Measurements from ENCODE around the gene SPAG8. TPM values are rescaled to one million over a fixed set of nuclear protein-coding genes. Genes with fewer than 3 reads are reported as not detected.

The SPAG8 gene
- total and polyA plus RNA-seq, 2 experiments from 2014 or later, result 0.45 TPM

DNA sequence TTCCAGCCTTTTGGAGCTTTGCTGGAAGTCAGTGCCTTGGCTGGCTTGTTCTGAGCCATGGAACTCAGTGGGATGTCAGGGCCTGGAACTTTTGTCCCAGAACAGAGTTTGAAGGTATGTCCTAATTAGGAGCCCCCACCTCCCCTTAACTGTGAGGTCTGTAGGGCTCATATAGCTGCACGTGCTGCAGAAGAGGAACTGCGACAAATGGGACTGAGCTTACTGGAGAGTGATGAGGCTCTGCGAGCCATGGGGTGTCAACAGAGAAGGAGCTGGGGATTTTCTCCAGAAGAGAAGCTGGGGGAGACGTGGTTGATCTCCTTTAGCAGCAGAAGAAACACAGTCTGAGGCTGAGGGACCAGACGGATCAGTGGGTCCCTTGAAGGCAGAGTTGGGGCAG, 27.9 kb upstream of the SPAG8 start (continued):
- TF ChIP-seq, protein P1, sequence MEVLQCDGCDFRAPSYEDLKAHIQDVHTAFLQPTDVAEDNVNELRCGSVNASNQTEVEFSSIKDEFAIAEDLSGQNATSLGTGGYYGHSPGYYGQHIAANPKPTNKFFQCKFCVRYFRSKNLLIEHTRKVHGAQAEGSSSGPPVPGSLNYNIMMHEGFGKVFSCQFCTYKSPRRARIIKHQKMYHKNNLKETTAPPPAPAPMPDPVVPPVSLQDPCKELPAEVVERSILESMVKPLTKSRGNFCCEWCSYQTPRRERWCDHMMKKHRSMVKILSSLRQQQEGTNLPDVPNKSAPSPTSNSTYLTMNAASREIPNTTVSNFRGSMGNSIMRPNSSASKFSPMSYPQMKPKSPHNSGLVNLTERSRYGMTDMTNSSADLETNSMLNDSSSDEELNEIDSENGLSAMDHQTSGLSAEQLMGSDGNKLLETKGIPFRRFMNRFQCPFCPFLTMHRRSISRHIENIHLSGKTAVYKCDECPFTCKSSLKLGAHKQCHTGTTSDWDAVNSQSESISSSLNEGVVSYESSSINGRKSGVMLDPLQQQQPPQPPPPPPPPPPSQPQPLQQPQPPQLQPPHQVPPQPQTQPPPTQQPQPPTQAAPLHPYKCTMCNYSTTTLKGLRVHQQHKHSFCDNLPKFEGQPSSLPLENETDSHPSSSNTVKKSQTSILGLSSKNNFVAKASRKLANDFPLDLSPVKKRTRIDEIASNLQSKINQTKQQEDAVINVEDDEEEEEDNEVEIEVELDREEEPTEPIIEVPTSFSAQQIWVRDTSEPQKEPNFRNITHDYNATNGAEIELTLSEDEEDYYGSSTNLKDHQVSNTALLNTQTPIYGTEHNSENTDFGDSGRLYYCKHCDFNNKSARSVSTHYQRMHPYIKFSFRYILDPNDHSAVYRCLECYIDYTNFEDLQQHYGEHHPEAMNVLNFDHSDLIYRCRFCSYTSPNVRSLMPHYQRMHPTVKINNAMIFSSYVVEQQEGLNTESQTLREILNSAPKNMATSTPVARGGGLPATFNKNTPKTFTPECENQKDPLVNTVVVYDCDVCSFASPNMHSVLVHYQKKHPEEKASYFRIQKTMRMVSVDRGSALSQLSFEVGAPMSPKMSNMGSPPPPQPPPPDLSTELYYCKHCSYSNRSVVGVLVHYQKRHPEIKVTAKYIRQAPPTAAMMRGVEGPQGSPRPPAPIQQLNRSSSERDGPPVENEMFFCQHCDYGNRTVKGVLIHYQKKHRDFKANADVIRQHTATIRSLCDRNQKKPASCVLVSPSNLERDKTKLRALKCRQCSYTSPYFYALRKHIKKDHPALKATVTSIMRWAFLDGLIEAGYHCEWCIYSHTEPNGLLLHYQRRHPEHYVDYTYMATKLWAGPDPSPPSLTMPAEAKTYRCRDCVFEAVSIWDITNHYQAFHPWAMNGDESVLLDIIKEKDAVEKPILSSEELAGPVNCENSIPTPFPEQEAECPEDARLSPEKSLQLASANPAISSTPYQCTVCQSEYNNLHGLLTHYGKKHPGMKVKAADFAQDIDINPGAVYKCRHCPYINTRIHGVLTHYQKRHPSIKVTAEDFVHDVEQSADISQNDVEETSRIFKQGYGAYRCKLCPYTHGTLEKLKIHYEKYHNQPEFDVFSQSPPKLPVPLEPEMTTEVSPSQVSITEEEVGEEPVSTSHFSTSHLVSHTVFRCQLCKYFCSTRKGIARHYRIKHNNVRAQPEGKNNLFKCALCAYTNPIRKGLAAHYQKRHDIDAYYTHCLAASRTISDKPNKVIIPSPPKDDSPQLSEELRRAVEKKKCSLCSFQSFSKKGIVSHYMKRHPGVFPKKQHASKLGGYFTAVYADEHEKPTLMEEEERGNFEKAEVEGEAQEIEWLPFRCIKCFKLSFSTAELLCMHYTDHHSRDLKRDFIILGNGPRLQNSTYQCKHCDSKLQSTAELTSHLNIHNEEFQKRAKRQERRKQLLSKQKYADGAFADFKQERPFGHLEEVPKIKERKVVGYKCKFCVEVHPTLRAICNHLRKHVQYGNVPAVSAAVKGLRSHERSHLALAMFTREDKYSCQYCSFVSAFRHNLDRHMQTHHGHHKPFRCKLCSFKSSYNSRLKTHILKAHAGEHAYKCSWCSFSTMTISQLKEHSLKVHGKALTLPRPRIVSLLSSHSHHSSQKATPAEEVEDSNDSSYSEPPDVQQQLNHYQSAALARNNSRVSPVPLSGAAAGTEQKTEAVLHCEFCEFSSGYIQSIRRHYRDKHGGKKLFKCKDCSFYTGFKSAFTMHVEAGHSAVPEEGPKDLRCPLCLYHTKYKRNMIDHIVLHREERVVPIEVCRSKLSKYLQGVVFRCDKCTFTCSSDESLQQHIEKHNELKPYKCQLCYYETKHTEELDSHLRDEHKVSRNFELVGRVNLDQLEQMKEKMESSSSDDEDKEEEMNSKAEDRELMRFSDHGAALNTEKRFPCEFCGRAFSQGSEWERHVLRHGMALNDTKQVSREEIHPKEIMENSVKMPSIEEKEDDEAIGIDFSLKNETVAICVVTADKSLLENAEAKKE (CRISPR knock-in tag; IDR thresholded peaks at IDR 0.05), result no peak
- TF ChIP-seq CREB1 (CRISPR knock-in tag; IDR thresholded peaks at IDR 0.05; ENCODE audit: low read depth), result no peak

DNA sequence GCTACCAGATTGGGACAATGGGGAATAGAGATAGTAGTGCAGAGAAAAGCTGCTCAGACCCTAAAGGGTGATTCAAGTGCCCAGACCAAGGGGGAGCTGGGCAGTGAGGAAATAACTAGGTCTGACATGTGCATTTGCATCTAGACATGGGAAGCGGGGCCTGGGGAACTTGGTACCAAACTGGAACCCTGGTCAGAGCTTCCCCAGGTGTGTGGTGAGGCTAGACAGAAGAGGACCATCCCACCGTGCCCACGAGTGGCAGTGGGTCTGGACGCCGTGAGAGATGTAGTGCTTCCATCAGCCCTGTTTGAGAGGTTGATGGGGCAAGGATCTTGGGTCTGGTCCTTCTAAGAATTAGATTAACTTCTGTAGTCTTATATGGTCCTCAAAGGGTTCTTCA, 24.5 kb upstream of the SPAG8 start:
- no peaks in the 10 kb centered on the region; the same call in 2 of the 3 replicates for H3K9me3 Mint-ChIP-seq
- H3K4me3 ChIP-seq, result no peak overlapping the region
- no peaks in the 10 kb centered on the region for H3F3A ChIP-seq (replicated peaks; ENCODE audit: low read depth)
- H3K4me1 ChIP-seq (ENCODE audit: insufficient read depth), result no peaks in the 10 kb centered on the region
- no peak overlapping the region for H3K4me2 ChIP-seq
- no peak overlapping the region for H3K4me3 Mint-ChIP-seq
- H3K9me2 ChIP-seq (ENCODE audit: insufficient read depth), result peaks cover 5% of the 10 kb centered on the region; the same call in 1 of the 2 replicates
- ATAC-seq, result no peak
- no peak for DNase-seq (ENCODE audit: low spot score)
- no peak overlapping the region for H2AFZ ChIP-seq
- no peaks in the 10 kb centered on the region for H3K79me2 ChIP-seq (replicated peaks; ENCODE audit: insufficient read depth)
- H3K27me3 ChIP-seq (ENCODE audit: insufficient read depth), result no peaks in the 10 kb centered on the region
- H4K20me1 ChIP-seq (replicated peaks; ENCODE audit: insufficient read depth), result no peaks in the 10 kb centered on the region; the same call in 1 of the 2 replicates
- H3K4me1 Mint-ChIP-seq, result peaks cover 21% of the 10 kb centered on the region
- H3K27ac Mint-ChIP-seq, result no peak overlapping the region
- H3K27ac ChIP-seq (ENCODE audit: low read depth), result no peak overlapping the region
- H3K36me3 Mint-ChIP-seq (ENCODE audit: low read depth), result no peaks in the 10 kb centered on the region
- peaks cover 10% of the 10 kb centered on the region for H3K27me3 Mint-ChIP-seq (ENCODE audit: insufficient read depth, low read depth, poor library complexity)
- H3K36me3 ChIP-seq (ENCODE audit: insufficient read depth), result no peaks in the 10 kb centered on the region
- TF ChIP-seq EZH2phosphoT487 (IDR thresholded peaks at IDR 0.05; ENCODE audit: unreplicated experiment) (no peak), NANOG (IDR thresholded peaks at IDR 0.05; ENCODE audit: borderline replicate concordance) (no peak), ZNF331 (CRISPR knock-in tag; IDR thresholded peaks at IDR 0.05; ENCODE audit: low read depth) (no peak), POLR2AphosphoS5 (IDR thresholded peaks at IDR 0.05; ENCODE audit: low read depth) (no peak), ZNF114 (CRISPR knock-in tag; IDR thresholded peaks at IDR 0.05) (no peak), JUNB (IDR thresholded peaks at IDR 0.05; ENCODE audit: unreplicated experiment) (no peak), CREB1 (CRISPR knock-in tag; IDR thresholded peaks at IDR 0.05; ENCODE audit: low read depth) (no peak), STAT1 (IDR thresholded peaks at IDR 0.05; ENCODE audit: unreplicated experiment) (no peak)
- TF ChIP-seq, protein P2, sequence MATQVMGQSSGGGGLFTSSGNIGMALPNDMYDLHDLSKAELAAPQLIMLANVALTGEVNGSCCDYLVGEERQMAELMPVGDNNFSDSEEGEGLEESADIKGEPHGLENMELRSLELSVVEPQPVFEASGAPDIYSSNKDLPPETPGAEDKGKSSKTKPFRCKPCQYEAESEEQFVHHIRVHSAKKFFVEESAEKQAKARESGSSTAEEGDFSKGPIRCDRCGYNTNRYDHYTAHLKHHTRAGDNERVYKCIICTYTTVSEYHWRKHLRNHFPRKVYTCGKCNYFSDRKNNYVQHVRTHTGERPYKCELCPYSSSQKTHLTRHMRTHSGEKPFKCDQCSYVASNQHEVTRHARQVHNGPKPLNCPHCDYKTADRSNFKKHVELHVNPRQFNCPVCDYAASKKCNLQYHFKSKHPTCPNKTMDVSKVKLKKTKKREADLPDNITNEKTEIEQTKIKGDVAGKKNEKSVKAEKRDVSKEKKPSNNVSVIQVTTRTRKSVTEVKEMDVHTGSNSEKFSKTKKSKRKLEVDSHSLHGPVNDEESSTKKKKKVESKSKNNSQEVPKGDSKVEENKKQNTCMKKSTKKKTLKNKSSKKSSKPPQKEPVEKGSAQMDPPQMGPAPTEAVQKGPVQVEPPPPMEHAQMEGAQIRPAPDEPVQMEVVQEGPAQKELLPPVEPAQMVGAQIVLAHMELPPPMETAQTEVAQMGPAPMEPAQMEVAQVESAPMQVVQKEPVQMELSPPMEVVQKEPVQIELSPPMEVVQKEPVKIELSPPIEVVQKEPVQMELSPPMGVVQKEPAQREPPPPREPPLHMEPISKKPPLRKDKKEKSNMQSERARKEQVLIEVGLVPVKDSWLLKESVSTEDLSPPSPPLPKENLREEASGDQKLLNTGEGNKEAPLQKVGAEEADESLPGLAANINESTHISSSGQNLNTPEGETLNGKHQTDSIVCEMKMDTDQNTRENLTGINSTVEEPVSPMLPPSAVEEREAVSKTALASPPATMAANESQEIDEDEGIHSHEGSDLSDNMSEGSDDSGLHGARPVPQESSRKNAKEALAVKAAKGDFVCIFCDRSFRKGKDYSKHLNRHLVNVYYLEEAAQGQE (IDR thresholded peaks at IDR 0.05; ENCODE audit: unreplicated experiment), result no peak
- TF ChIP-seq, protein P3, sequence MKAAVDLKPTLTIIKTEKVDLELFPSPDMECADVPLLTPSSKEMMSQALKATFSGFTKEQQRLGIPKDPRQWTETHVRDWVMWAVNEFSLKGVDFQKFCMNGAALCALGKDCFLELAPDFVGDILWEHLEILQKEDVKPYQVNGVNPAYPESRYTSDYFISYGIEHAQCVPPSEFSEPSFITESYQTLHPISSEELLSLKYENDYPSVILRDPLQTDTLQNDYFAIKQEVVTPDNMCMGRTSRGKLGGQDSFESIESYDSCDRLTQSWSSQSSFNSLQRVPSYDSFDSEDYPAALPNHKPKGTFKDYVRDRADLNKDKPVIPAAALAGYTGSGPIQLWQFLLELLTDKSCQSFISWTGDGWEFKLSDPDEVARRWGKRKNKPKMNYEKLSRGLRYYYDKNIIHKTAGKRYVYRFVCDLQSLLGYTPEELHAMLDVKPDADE (IDR thresholded peaks at IDR 0.05), result no peak
- TF ChIP-seq, protein P4, sequence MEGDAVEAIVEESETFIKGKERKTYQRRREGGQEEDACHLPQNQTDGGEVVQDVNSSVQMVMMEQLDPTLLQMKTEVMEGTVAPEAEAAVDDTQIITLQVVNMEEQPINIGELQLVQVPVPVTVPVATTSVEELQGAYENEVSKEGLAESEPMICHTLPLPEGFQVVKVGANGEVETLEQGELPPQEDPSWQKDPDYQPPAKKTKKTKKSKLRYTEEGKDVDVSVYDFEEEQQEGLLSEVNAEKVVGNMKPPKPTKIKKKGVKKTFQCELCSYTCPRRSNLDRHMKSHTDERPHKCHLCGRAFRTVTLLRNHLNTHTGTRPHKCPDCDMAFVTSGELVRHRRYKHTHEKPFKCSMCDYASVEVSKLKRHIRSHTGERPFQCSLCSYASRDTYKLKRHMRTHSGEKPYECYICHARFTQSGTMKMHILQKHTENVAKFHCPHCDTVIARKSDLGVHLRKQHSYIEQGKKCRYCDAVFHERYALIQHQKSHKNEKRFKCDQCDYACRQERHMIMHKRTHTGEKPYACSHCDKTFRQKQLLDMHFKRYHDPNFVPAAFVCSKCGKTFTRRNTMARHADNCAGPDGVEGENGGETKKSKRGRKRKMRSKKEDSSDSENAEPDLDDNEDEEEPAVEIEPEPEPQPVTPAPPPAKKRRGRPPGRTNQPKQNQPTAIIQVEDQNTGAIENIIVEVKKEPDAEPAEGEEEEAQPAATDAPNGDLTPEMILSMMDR (conservative IDR thresholded peaks at IDR 0.05; ENCODE audit: low read depth in 2 of 2), result no peak

Data from GM23338 (cell line).